Measurements from ENCODE around the gene IQSEC1. TPM values are rescaled to one million over a fixed set of nuclear protein-coding genes. Genes with fewer than 3 reads are reported as not detected.

The IQSEC1 gene
- total and polyA plus RNA-seq, 9 of the 15 experiments (the other 6 are each of a cell fraction or from before 2014, with no cell fraction given) = 0.56 to 39.0 (median 6.8) TPM

GRCh38 chr3:12979151-12979946 is 93.9 kb downstream of the IQSEC1 start (continued):
- TF ChIP-seq, protein P1, sequence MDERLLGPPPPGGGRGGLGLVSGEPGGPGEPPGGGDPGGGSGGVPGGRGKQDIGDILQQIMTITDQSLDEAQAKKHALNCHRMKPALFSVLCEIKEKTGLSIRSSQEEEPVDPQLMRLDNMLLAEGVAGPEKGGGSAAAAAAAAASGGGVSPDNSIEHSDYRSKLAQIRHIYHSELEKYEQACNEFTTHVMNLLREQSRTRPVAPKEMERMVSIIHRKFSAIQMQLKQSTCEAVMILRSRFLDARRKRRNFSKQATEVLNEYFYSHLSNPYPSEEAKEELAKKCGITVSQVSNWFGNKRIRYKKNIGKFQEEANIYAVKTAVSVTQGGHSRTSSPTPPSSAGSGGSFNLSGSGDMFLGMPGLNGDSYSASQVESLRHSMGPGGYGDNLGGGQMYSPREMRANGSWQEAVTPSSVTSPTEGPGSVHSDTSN (CRISPR knock-in tag; IDR thresholded peaks at IDR 0.05; ENCODE audit: low read depth) = no peak
- TF ChIP-seq, protein P1 (tag; conservative IDR thresholded peaks at IDR 0.05; ENCODE audit: low read depth) = no peak
- no peak for TF ChIP-seq ZBTB17 (CRISPR knock-in tag; IDR thresholded peaks at IDR 0.05)
- TF ChIP-seq FOXJ2 (tag; IDR thresholded peaks at IDR 0.05) = peak; percentile 79
- TF ChIP-seq ZNF444 (CRISPR knock-in tag; IDR thresholded peaks at IDR 0.05) = no peak
- TF ChIP-seq ELF4 (CRISPR knock-in tag; IDR thresholded peaks at IDR 0.05) = no peak
- no peak for TF ChIP-seq CGGBP1 (CRISPR knock-in tag; IDR thresholded peaks at IDR 0.05)
- TF ChIP-seq ETV6 (IDR thresholded peaks at IDR 0.05; ENCODE audit: borderline replicate concordance in 1 of 2, low read depth in 2 of 2, low read length in 1 of 2) = no peak
- no peak for TF ChIP-seq ETV6 (CRISPR knock-in tag; IDR thresholded peaks at IDR 0.05; ENCODE audit: borderline replicate concordance)
- TF ChIP-seq, protein P2, sequence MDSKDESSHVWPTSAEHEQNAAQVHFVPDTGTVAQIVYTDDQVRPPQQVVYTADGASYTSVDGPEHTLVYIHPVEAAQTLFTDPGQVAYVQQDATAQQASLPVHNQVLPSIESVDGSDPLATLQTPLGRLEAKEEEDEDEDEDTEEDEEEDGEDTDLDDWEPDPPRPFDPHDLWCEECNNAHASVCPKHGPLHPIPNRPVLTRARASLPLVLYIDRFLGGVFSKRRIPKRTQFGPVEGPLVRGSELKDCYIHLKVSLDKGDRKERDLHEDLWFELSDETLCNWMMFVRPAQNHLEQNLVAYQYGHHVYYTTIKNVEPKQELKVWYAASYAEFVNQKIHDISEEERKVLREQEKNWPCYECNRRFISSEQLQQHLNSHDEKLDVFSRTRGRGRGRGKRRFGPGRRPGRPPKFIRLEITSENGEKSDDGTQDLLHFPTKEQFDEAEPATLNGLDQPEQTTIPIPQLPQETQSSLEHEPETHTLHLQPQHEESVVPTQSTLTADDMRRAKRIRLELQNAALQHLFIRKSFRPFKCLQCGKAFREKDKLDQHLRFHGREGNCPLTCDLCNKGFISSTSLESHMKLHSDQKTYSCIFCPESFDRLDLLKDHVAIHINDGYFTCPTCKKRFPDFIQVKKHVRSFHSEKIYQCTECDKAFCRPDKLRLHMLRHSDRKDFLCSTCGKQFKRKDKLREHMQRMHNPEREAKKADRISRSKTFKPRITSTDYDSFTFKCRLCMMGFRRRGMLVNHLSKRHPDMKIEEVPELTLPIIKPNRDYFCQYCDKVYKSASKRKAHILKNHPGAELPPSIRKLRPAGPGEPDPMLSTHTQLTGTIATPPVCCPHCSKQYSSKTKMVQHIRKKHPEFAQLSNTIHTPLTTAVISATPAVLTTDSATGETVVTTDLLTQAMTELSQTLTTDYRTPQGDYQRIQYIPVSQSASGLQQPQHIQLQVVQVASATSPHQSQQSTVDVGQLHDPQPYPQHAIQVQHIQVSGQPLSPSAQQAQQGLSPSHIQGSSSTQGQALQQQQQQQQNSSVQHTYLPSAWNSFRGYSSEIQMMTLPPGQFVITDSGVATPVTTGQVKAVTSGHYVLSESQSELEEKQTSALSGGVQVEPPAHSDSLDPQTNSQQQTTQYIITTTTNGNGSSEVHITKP (IDR thresholded peaks at IDR 0.05; ENCODE audit: partially characterized antibody) = peak; percentile 63
- 0 out of 2 replicates have a peak, but pooled peaks have one; percentile 13 for TF ChIP-seq CXXC5 (CRISPR knock-in tag; IDR thresholded peaks at IDR 0.05)
- TF ChIP-seq HDGF (IDR thresholded peaks at IDR 0.05) = no peak
- TF ChIP-seq, protein P3, sequence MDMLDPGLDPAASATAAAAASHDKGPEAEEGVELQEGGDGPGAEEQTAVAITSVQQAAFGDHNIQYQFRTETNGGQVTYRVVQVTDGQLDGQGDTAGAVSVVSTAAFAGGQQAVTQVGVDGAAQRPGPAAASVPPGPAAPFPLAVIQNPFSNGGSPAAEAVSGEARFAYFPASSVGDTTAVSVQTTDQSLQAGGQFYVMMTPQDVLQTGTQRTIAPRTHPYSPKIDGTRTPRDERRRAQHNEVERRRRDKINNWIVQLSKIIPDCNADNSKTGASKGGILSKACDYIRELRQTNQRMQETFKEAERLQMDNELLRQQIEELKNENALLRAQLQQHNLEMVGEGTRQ (CRISPR knock-in tag; IDR thresholded peaks at IDR 0.05) = 0 out of 2 replicates have a peak, but pooled peaks have one; percentile 39
- no peak for TF ChIP-seq MBD1 (CRISPR knock-in tag; IDR thresholded peaks at IDR 0.05)
- TF ChIP-seq IRF2 (CRISPR knock-in tag; IDR thresholded peaks at IDR 0.05) = 0 out of 2 replicates have a peak, but pooled peaks have one; percentile 31
- no peak for TF ChIP-seq SRF (CRISPR knock-in tag; IDR thresholded peaks at IDR 0.05)
- 0 out of 4 replicates have a peak, but pooled peaks of 1 of the 2 experiments have one; percentile 26 for TF ChIP-seq FOXK2 (conservative IDR thresholded peaks at IDR 0.05 in 1 of 2, IDR thresholded peaks at IDR 0.05 in 1 of 2; ENCODE audit: low read depth in 2 of 2)
